HL-60/S4 treated with phorbol 12-myristate 13-acetate at 8.2 ng/mL for 4 days and 3 days (cell line): ENCODE results near the gene GNG12.

Source experiments
- in situ Hi-C: fragments of 300-500 bp; cut with MboI; formaldehyde crosslinking; loops from 2 replicates; pipeline ENCODE4 v1.15.0; 2022; ENCODE audit warnings: low sequenced_read_pairs

Gene GNG12

GRCh38 chr1:67788238-67788790 is 45.0 kb downstream of the GNG12 start:
- in situ Hi-C loops = no loop called here

GRCh38 chr1:67787746-67788145 is 45.5 kb downstream of the GNG12 start:
- in situ Hi-C loops = no loop called here

- in situ Hi-C loops = no loop called here
Observed at GRCh38 chr1:67785847-67786753, 47.2 kb downstream of the GNG12 start.

GRCh38 chr1:67784545-67785186 is 48.6 kb downstream of the GNG12 start:
- in situ Hi-C loops = no loop called here

- in situ Hi-C loops = no loop called here
Observed at GRCh38 chr1:67780637-67781036, 52.6 kb downstream of the GNG12 start.

GRCh38 chr1:67777440-67777839 is 55.8 kb downstream of the GNG12 start:
- in situ Hi-C loops = no loop called here

- in situ Hi-C loops = no loop called here
Observed at GRCh38 chr1:67777016-67777415, 56.3 kb downstream of the GNG12 start.

GRCh38 chr1:67773462-67773861 is 59.8 kb downstream of the GNG12 start:
- in situ Hi-C loops = no loop called here

GRCh38 chr1:67771749-67772148 is 61.5 kb downstream of the GNG12 start:
- in situ Hi-C loops = no loop called here

GRCh38 chr1:67771152-67771551 is 62.1 kb downstream of the GNG12 start:
- in situ Hi-C loops = no loop called here

GRCh38 chr1:67769633-67770256 is 63.5 kb downstream of the GNG12 start:
- in situ Hi-C loops = loop anchor here (10.0 kb wide), 1 partner anchor 235 kb away; no protein-coding TSS in a partner anchor

GRCh38 chr1:67768480-67768879 is 64.8 kb downstream of the GNG12 start:
- in situ Hi-C loops = loop anchor here (10.0 kb wide), 1 partner anchor 234 kb away; no protein-coding TSS in a partner anchor

- in situ Hi-C loops = loop anchor here (10.0 kb wide), 1 partner anchor 232 kb away; no protein-coding TSS in a partner anchor
Observed at GRCh38 chr1:67767103-67767782, 66.0 kb downstream of the GNG12 start.

- in situ Hi-C loops = loop anchor here (10.0 kb wide), 1 partner anchor 232 kb away; no protein-coding TSS in a partner anchor
Observed at GRCh38 chr1:67766141-67766978, 66.9 kb downstream of the GNG12 start.

GRCh38 chr1:67764633-67765032 is 68.6 kb downstream of the GNG12 start:
- in situ Hi-C loops = loop anchor here (10.0 kb wide), 1 partner anchor 230 kb away; no protein-coding TSS in a partner anchor

GRCh38 chr1:67761730-67762129 is 71.5 kb downstream of the GNG12 start:
- in situ Hi-C loops = loop anchor here (10.0 kb wide), 1 partner anchor 227 kb away; no protein-coding TSS in a partner anchor

GRCh38 chr1:67761091-67761490 is 72.2 kb downstream of the GNG12 start:
- in situ Hi-C loops = loop anchor here (10.0 kb wide), 1 partner anchor 226 kb away; no protein-coding TSS in a partner anchor

GRCh38 chr1:67760030-67760821 is 73.0 kb downstream of the GNG12 start:
- in situ Hi-C loops = loop anchor here (10.0 kb wide), 1 partner anchor 225 kb away; no protein-coding TSS in a partner anchor

- in situ Hi-C loops = loop anchor here (10.0 kb wide), 2 partner anchors 205 to 225 kb away; no protein-coding TSS in a partner anchor
Observed at GRCh38 chr1:67759692-67760029, 73.6 kb downstream of the GNG12 start.
